GM19438 (cell line): Measurements from ENCODE around the gene MYCT1.

Experiments used
- ATAC-seq: cut with Tn5 transposase; IDR thresholded peaks from one replicate; pipeline ENCODE4 v1.9.1; 2021; ENCODE audit warnings: low read depth; ENCODE audit not compliant: unreplicated experiment

Gene MYCT1

DNA sequence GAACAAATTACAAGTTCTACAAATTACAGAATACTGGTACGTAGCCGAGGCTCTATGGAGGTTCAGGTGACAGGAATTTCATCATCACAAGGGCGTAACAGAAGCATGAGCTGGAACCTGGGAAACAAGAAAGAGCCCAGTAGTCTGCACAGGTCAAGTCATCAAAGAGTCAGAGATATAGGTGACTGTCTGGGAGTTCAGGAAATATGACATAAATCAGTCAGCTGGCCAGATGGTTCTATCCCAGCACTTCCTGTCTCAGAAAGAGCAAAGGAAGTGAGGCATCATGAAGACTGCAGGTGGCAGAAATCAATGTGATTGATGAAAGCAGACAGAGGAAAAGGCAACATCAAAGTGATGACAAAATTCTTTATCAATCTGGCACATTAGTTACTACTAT, 23.3 kb downstream of the MYCT1 start:
- no peak for ATAC-seq

GRCh38 chr6:152721956-152722355, 24.3 kb downstream of the MYCT1 start:
- no peak for ATAC-seq

DNA sequence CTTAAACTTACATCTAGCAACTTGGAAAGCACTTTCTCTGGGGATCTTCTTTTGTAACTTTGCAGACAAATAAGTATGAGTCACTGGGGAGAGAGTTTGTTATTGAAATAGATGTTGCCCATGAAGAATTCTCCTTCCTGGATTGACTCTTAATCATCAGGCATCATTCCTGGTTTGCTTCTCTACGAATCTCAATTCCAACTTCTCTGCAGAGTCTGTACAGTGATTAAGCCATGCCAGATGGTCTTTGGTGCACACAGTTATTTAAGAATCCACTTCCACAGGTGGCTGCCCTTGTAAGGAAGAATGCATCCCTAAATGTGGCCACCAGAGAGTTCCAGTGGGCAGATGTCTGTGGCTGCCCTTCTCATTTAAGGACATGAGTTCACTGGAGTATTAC, 25.7 kb downstream of the MYCT1 start:
- no peak for ATAC-seq

DNA sequence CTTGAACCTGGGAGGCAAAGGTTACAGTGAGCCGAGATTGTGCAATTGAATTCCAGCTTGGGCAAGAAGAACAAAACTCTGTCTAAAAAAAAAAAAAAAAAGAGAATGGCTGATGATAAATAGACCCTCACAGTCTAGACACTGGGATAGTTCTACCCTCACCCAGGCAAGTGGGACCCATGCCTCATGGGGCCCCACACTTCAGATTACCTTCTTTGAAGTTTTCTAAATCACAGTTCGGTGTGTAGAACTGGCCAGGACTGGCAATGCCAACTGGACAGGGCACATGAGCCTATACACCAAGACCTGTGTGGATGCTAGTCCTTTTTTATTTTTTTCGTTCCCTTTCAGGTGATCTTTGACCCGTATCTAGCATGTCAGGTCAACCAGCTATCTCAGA, 28.6 kb downstream of the MYCT1 start:
- ATAC-seq = no peak

DNA sequence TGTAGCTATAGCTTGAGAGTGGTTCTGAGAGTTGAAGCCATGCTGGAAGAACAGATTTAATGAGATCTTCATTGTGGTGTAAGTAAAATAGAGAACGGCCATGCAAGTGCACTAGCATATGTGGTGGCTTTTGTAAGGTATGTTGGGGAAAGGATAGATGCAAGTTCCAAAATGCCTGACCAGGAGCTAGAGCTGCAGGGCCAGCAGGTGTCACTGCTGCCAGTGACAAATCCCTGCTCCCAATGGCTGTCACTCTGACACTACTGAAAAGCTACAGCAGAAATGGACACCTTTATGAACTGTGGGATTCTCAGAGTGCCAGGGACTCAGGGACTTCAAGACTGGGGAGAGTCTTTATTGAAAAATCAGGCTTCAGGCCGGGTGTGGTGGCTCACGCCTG, 29.8 kb downstream of the MYCT1 start:
- no peak for ATAC-seq

- ATAC-seq = no peak
These were observed 36.9 kb downstream of the MYCT1 start for GRCh38 chr6:152734630-152735029.

DNA sequence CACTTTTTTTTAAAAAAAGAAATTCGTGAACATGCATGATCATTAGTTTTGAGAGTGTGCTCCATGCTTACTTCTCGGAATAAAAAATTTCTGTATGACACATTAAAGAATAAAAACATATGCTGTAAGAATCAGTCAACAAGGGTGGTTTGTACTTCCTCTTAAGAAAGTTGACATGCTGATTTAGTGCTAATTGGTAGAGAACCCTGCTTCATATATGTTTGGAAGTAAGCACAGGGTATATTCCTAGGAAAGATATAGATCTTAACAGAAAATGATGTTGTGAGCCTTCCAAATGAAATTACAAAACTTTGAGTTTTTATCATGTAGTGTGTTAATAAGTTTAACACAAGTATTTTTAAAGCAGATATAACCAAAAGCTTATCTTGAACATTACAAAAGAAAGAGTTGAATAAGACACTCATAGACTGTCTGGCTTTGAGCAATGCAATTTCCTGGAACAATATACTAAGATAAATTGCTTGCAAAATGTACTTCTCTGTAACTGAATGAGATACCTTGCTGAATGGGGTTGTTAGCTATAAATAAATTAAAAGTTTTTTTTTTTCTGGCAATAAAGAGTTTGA, 39.1 kb downstream of the MYCT1 start:
- ATAC-seq = no peak

DNA sequence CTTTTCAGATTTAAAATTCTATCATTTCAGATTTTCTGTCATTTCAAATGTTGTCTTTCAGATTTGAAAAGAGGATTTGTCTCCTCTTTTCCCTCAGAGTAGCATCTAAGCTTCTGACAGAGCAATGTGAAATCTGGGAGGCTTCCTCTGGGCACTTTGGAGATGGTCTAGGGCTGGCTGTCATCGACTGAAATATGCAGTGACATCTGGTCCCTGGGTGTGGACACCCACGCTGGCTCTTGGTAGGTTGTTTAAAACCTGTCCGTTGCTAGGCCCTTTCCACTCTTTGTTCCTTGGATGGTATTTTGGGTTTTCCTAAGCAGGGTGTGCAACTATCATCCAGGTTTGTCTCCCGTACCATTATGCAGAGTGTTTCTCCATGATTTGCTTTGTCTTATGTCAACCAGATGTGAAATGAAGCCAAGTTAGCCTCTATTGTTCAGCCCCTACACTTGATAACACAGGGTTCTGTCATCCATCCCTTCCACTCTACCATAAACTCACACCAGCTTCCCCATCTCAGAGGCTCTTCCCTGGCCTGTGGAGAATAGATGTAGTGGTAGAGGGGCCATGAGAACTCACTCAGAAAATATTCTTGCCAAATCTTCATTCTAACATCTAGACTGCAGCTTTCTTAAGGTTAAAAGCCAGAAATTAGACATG, 47.9 kb downstream of the MYCT1 start:
- ATAC-seq = no peak

GRCh38 chr6:152746172-152746553, 48.5 kb downstream of the MYCT1 start:
- no peak for ATAC-seq

DNA sequence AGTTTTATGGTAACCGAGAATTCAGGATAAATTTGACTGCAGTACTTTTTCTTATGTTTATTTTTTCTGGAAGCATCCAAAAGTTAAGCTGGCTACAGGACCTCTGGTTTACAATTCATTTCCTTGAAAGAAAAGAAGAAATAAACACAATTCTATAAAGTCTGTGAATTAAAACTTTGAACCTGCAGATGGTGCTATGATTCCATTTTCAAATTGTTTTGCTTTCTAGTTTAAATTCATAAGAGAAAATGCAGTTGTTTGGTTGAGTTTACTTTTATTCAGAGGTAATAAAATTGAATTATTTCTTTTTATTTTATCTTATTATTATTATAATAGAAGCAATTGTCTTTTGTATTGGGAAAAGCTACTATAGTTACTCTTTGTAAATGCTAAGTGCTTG, 51.1 kb downstream of the MYCT1 start:
- ATAC-seq = no peak

DNA sequence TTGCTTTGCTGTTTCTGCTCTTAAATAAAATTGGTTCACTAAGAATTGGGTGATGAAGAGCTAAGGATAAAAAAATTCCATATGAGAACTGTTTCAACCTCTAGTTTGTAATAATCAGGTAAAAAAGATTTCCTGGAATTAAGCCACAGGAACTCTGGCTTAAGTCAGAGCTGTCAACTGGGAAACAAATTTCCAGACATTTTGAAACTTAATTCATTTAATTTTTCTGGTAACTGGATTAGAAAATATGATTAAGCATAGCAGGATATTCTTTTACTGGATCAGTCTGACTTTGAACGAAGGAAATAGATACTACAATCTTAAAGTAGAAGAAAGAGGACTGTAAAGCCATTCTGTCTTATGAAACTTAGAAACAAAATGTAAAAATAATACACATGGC, 51.6 kb downstream of the MYCT1 start:
- no peak for ATAC-seq

DNA sequence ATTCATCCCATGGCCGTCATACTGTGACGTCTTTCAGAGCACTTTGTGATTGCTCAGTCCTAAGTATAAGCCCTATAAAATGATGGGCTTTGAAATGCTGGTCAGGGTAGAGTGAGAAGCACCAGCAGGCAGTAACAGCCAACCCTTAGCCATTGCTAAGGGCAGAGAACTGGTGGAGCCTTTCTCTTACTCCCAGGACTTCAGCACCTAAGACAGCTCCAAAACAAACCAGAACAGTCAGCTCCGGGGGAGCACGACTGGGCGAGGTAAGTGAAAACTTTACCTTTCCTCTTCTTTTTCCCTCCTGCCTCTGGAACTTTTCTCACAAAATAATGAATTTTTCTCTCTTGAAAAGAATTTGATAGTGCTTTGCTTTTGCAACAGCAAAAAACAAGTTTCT, 53.0 kb downstream of the MYCT1 start, which contains the start of gene VIP:
Gene VIP (plus strand): TSS at position 104 of the 400 bp plus-strand sequence. CDS start 1,381 bp downstream, outside the sequence.
- no peak for ATAC-seq

GRCh38 chr6:152765331-152765730, 67.6 kb downstream of the MYCT1 start:
- no peak for ATAC-seq

DNA sequence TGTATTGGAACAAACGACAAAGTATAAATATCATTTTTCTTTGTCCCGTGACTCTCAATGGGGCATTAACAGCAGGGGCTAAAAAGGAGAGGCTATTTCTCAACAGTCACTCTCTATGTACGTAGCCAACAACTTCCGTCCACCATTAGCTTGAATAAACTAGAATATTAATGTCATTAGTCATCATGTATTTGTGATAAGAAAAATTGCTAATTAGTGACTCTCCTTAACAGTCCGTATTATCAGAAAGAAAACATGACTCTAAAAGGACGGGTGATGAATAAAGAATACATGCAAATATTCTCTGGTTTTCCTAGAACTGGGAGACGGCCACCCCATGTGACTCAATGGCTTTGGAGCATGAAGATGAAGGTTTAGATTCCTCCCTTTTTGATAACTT, 71.5 kb downstream of the MYCT1 start:
- no peak for ATAC-seq

- no peak for ATAC-seq
These were observed 72.3 kb downstream of the MYCT1 start for GRCh38 chr6:152769993-152770392.

- ATAC-seq = no peak
These were observed 73.5 kb downstream of the MYCT1 start for GRCh38 chr6:152771061-152771687.
